ENCODE results near the gene FOSL2.

FOSL2 gene

GRCh38 chr2:28392297-28393113 lies at the start of gene FOSL2:
FOSL2 (plus strand) TSS chr2:28392858; CDS start chr2:28393721, 863 bp downstream.
- peak; percentile 93 for FAIRE-seq
- DNase-seq (ENCODE audit: insufficient read length, low spot score) = peak; percentile 89

GRCh38 chr2:28343184-28343942 lies 49.3 kb upstream of the FOSL2 start:
- FAIRE-seq (no peak), DNase-seq (ENCODE audit: insufficient read length, low spot score) (no peak)

DNA sequence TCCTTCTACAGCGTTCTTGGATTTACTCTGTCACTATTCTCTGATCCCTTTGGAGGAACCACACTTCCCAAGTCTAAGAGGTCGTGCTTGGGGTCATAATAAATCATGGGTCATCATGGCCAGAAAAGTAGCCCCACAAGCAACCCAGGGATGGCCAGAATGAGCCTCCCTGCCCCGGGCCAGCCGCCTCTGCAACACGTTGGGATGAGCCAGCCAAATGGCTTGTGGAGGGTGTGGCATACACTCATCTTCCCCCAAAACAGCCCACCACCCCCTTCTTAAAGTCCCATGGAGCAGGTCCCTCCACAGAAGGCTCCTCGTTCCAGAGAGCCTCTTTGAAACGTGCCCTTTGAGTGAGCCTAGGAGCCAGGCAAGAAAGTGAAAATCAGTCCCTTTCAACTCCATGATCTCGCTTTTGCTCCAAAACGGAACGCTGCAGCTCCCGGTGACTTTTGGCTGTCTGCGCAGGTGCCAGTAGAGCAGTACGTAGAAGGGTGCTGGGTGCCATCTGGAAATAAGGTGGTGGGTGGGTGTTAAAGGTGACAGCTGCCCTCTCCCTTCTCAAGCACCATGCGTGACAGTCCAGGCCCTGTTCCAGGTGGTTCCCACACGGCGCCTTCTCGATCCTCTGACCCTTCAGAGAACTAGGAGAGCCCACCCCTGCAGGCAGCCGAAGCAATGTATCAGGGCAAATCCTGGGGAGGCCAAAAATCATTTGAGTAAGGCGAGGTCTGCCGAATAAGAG lies 48.5 kb upstream of the FOSL2 start:
- DNase-seq (ENCODE audit: insufficient read length, low spot score) (no peak), FAIRE-seq (no peak)

DNA sequence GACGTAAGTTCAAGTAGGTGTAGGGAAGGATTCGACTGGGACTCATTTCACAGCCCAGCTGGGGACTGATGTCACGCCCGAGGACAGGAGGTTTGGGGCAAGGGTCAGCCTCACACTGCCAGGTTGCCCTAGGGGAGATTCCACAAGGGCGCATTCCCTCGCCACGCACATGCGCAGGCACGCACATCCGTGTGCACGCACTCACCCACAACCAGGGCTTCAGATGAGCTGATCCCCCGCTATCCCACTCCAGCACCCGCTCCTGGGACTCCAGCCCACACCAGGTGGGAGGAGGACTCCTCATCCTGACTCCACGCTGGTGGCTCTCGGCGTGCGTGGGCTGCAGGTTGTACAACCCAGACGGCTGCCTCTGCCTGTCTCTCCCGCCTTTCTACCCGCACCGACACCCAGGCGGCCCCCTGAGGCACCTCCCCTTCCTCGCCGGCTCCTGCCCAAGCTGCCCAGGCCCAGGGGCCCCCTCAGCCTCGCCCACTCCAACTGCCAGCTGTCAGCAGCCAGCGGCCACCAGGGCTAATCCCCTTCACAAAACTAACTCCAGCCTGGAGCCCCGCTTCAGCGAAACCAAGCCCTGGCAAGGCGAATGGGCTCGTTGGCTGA lies 47.8 kb upstream of the FOSL2 start:
- DNase-seq (ENCODE audit: insufficient read length, low spot score) (no peak), FAIRE-seq (no peak)

DNA sequence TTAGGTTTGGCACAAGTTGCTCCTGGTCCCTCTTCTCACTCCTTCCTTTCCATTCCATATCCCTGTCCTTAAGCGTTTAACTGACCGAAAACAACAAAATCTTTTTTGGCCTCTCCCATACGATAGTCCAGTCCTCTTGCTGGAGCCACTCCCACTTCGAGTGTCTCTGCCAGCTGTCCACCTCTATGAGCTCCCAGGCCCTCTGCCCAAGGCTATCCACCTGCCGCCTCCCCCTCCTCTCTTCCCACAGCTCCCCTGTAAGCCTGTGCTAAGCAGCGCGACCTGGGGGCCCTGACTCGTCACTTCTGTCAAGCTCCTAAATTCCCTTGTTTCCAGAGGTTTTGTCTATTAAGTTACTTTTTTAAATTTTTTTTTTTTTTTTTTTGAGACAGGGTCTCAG lies 47.0 kb upstream of the FOSL2 start:
- FAIRE-seq (no peak), DNase-seq (ENCODE audit: insufficient read length, low spot score) (no peak)

GRCh38 chr2:28346587-28346986 lies 46.1 kb upstream of the FOSL2 start:
- DNase-seq (ENCODE audit: insufficient read length, low spot score) (no peak), FAIRE-seq (no peak)

- no peak for FAIRE-seq
- DNase-seq (ENCODE audit: insufficient read length, low spot score) = no peak
These were observed 45.5 kb upstream of the FOSL2 start for GRCh38 chr2:28347193-28347592.

DNA sequence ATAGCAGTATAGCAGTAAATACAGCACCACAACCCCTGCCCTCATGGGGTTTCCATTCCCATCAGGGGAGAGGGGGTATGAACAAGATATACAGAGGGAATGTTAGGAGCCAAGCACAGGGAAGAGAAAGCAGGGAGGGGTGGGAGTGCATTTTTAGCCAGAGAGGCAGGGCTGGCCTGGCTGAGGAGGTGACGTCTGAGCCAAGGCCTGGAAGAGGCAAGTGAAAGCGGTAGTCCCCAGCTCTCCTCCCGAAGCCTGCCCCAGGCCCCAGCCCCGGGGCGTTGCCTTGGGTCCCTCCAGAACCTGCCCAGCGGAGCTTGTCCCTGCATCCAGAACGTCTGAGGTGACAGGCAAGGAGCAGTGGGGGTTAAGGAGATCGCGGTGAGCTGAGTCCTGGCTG lies 45.1 kb upstream of the FOSL2 start:
- DNase-seq (ENCODE audit: insufficient read length, low spot score) (no peak), FAIRE-seq (no peak)

GRCh38 chr2:28348149-28348567 lies 44.5 kb upstream of the FOSL2 start:
- DNase-seq (ENCODE audit: insufficient read length, low spot score) (no peak), FAIRE-seq (no peak)

- FAIRE-seq (no peak), DNase-seq (ENCODE audit: insufficient read length, low spot score) (no peak)
These were observed 43.7 kb upstream of the FOSL2 start for GRCh38 chr2:28348921-28349320.

DNA sequence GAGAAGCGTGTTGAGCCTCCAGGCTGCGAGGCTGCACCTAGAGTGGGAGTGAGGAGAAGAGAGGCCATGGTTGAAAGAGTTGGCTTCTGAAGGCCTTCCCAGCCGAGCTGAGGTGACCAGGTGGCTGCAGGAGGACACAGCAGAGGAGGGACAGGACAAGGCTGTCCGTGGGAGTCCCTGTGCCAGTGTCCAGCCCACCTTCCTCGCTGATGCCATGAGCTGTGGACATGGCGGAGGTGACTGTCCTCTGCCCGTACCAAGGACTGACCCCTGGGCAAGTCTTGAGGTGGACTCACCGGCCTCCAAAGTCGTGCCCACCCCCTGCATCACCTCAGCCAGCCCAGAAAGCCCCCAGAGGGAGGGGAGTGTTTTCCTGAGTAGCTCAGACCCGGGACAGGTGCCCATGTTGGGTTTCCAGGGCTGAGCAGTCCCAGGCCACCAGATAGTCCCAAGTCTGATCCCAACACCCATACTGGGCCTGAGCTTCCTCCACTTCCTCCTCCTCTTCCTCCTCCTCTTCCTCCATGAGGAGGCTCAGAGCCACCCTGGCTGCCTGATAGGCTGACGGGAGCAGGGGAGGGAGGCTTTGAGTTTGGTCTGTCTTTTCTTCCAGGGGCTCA lies 43.0 kb upstream of the FOSL2 start:
- FAIRE-seq (no peak), DNase-seq (ENCODE audit: insufficient read length, low spot score) (no peak)

DNA sequence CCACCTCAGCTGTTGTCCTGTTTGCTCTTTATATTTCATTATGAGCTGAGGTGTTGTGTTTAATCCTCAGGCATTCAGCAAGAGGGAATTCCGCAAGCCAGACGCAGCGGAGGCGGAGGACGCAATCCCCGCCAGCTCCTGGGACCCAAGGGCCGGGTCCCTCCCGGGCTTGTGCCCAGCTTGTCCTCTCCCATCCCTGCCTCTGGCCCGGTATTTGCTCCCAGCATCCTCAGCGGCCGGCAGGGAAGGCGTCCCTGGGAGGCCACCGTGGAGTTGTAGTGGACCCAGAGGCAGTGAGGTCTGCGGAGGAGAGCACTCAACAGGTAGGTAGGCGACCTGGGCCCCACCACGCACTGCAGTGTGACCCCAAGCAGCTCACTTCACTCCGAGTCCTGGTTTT lies 42.5 kb upstream of the FOSL2 start:
- no peak for FAIRE-seq
- no peak for DNase-seq (ENCODE audit: insufficient read length, low spot score)

- no peak for FAIRE-seq
- no peak for DNase-seq (ENCODE audit: insufficient read length, low spot score)
These were observed 41.8 kb upstream of the FOSL2 start for GRCh38 chr2:28350791-28351285.

GRCh38 chr2:28351621-28352020 lies 41.0 kb upstream of the FOSL2 start:
- DNase-seq (ENCODE audit: insufficient read length, low spot score) (no peak), FAIRE-seq (no peak)

DNA sequence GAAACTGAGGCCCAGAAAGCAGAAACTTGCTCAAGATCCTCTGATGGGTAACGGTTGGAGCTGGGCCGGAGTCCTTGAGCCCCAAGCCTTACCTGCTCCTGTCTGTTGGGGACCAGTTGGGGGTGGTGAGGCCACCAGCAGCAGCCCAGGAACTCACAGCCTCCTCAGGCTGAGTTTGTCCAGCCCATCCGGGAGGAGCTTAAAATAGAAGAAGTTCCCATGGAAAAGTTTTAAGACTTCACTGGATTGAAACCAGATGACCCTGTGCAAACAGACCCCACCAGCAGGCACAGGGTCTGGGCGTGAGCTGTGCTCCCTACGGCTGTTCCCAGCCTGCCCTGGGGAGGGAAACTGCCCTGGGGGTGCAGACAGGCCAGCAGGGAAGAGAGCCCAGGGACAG lies 40.6 kb upstream of the FOSL2 start:
- FAIRE-seq (no peak), DNase-seq (ENCODE audit: insufficient read length, low spot score) (no peak)

GRCh38 chr2:28352610-28353195 lies 40.0 kb upstream of the FOSL2 start:
- no peak for FAIRE-seq

DNA sequence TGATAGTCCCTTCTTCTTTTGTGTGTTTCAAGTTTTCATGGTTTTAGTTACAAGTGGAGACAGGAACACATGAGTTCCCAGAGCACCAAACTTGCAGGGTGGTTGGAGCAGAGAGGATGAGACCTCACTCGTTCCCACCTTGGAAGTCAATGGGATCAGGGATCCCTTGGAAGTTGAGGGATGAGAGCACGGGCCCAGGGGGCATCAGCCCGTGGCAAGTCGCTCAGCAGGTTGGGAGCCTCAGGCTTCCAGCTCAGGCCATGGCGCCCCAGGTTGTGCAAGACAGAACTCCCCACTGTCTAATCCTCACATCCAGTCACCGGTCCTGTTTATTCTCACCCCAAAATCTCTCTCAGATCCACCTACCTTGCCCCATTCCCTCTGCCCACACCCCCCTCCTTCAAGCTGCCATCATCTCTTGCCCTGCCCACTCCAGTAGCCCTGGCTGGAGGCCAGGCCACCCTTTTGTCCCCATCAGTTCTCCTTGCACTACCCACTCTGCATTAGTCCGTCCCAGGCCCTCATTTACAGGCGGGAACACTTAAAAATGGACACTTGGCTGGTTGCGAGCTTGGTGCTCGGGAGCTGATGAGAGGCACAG lies 37.6 kb upstream of the FOSL2 start:
- DNase-seq (ENCODE audit: insufficient read length, low spot score) (no peak), FAIRE-seq (no peak)

More at GRCh38 chr2:28352610-28353195, 40.0 kb upstream of the FOSL2 start:
- DNase-seq (ENCODE audit: insufficient read length, low spot score) = no peak

DNA sequence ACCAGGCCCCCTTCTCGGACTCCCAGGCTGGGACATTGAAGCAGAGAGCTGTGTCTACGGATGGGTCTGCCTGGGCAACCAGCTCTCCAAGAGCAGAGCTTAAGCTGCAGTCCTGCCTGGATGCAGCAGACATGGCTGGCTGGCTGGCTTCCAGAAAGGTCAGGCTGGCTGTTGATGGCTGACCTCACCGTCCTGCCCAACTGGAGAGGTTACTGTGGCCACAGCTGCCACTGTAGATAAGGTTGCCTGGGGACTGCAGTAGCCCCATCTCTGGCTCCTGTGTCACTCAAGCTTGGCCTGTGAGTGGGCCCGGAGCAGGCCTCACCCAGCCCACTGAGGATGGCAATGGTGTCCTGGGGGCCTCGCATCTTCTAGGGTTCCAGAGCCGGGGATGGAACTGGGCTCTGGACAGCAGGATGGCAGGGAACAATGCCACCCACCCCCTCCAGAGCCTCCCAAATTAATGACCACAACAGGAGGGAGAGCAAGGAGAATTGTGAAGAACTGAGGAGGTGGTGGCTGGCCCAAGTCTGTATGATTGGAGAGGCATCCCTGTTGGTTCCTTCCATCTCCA lies 37.0 kb upstream of the FOSL2 start:
- FAIRE-seq (no peak), DNase-seq (ENCODE audit: insufficient read length, low spot score) (no peak)

All from GM19239 (cell line).